ENCODE results near the gene RGS19.

The RGS19 gene

GRCh38 chr20:64096535-64096934, 17.2 kb upstream of the RGS19 start:
- H3K4me3 ChIP-seq (ENCODE audit: low read depth, low read length), result no peak overlapping the region
- no peak for TF ChIP-seq CTCF (conservative IDR thresholded peaks at IDR 0.05; ENCODE audit: low read depth, low read length)
- DNase-seq (ENCODE audit: low read depth), result no peak

DNA sequence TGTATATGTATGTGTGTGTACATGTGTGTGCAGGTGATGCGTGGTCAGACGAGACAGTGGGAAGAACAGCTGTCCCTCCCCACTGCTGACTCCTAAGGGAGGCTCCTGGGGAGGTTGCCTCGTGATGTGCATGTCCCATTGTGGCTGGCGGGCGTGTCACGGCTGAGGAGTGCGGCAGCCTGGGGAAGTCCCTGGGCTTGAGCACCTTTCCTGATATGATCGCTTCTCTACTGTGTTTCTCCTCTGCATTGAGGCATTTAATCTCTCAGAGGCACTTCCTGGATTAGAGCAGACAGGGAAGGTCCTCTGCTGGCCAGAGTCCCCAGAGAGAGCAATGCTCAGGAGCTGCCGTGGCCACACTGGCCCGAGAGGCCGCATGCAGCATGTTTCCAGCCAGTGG, 16.6 kb upstream of the RGS19 start:
- no peak for TF ChIP-seq CTCF (conservative IDR thresholded peaks at IDR 0.05; ENCODE audit: low read depth, low read length)
- DNase-seq (ENCODE audit: low read depth), result no peak
- H3K4me3 ChIP-seq (ENCODE audit: low read depth, low read length), result no peak overlapping the region

DNA sequence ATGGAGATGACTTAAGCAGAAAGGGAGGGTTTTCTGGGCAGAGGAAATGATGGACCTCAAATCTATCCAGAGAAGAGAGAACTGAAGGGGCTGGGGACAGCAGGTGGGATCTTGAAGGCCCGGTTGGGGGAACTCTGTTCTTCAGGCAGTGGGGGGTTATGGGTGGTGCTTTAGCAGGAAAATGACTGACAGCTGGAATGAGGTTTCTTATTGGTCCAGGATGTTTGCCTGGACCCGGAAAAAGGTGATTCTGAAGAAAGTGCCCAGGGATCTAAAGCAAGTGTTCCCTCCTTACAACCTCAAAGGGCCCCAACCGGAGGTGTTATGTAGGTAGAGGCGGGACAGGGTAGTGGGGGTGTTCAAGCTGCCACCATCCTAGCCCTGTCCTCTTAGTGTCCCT, 16.1 kb upstream of the RGS19 start:
- no peak for DNase-seq (ENCODE audit: low read depth)
- TF ChIP-seq CTCF (conservative IDR thresholded peaks at IDR 0.05; ENCODE audit: low read depth, low read length), result no peak
- no peak overlapping the region for H3K4me3 ChIP-seq (ENCODE audit: low read depth, low read length)

- no peak for TF ChIP-seq CTCF (conservative IDR thresholded peaks at IDR 0.05; ENCODE audit: low read depth, low read length)
- DNase-seq (ENCODE audit: low read depth), result no peak
- no peak overlapping the region for H3K4me3 ChIP-seq (ENCODE audit: low read depth, low read length)
These were observed 13.7 kb upstream of the RGS19 start for GRCh38 chr20:64093013-64093503.

GRCh38 chr20:64092258-64093012, 13.1 kb upstream of the RGS19 start:
- H3K4me3 ChIP-seq (ENCODE audit: low read depth, low read length), result no peak overlapping the region
- DNase-seq (ENCODE audit: low read depth), result no peak
- no peak for TF ChIP-seq CTCF (conservative IDR thresholded peaks at IDR 0.05; ENCODE audit: low read depth, low read length)

GRCh38 chr20:64091770-64092169, 12.5 kb upstream of the RGS19 start:
- no peak for TF ChIP-seq CTCF (conservative IDR thresholded peaks at IDR 0.05; ENCODE audit: low read depth, low read length)
- no peak overlapping the region for H3K4me3 ChIP-seq (ENCODE audit: low read depth, low read length)
- DNase-seq (ENCODE audit: low read depth), result no peak

- TF ChIP-seq CTCF (conservative IDR thresholded peaks at IDR 0.05; ENCODE audit: low read depth, low read length), result no peak
- no peak for DNase-seq (ENCODE audit: low read depth)
- no peak overlapping the region for H3K4me3 ChIP-seq (ENCODE audit: low read depth, low read length)
These were observed 12.0 kb upstream of the RGS19 start for GRCh38 chr20:64091340-64091739.
